Measurements from ENCODE around the gene COL18A1.

GRCh38 chr21:45470087-45470515 lies 65.1 kb downstream of the COL18A1 start:
- TF ChIP-seq ZNF217 (CRISPR knock-in tag; IDR thresholded peaks at IDR 0.05) (no peak), JUNB (CRISPR knock-in tag; conservative IDR thresholded peaks at IDR 0.05) (no peak), U2AF1 (optimal IDR thresholded peaks at IDR 0.05; ENCODE audit: low read depth, low read length) (no peak), L3MBTL2 (IDR thresholded peaks at IDR 0.05) (no peak), SRF (CRISPR knock-in tag; IDR thresholded peaks at IDR 0.05) (no peak), NR2F6 (CRISPR knock-in tag; IDR thresholded peaks at IDR 0.05) (no peak), POU5F1 (IDR thresholded peaks at IDR 0.05; ENCODE audit: borderline replicate concordance, low read depth, low read length, partially characterized antibody) (no peak), GABPB1 (CRISPR knock-in tag; IDR thresholded peaks at IDR 0.05) (no peak)
- TF ChIP-seq, protein P1, sequence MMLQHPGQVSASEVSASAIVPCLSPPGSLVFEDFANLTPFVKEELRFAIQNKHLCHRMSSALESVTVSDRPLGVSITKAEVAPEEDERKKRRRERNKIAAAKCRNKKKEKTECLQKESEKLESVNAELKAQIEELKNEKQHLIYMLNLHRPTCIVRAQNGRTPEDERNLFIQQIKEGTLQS (IDR thresholded peaks at IDR 0.05), result no peak
- TF ChIP-seq, protein P1 (CRISPR knock-in tag; conservative IDR thresholded peaks at IDR 0.05), result no peak
